ENCODE measurements around the gene HCFC1. TPM values are rescaled to one million over a fixed set of nuclear protein-coding genes. Genes with fewer than 3 reads are reported as not detected.

The HCFC1 gene
- total RNA-seq, 1 donor from 2014 or later = 74.6 TPM

- DNase-seq (ENCODE audit: low spot score) = no peak
- H3K36me3 Mint-ChIP-seq (ENCODE audit: low read depth, unreplicated experiment) = peaks cover 4% of the 10 kb centered on the region
These were observed 62.3 kb downstream of the HCFC1 start for GRCh38 chrX:153909024-153909979.

DNA sequence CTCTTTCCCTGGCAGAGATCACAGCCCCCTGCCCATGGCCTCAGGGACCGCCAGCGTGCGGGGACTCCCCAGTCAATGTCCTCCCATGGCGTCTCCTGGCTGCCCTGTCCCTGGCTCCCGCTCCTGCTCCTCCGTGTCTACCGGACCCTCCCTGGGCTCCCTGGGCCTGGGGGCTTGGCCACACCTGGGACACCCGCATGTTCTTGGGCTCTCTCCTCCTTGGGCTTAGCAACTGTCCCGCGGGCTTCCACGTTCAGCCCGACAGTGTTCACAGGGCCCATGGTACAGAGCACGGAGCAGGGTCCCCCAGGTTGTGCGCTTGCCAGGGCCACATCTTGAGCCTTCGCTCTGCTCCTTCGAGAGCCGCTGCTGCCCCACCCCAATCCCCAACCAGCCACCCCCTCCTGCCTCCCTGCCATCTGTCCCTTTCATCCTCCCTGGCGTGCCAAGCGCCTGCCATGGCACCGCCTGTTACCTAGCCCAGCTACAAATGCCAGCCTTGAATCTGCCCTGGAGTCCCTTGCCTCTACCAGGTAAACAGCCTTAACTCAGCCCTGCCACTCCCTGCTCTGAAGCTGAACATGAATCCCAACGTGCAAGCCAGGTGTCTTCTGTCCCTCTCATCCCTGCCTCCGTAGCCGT, 63.3 kb downstream of the HCFC1 start:
- H3K9me3 Mint-ChIP-seq (ENCODE audit: unreplicated experiment) = no peaks in the 10 kb centered on the region

More at GRCh38 chrX:153909024-153909979, 62.3 kb downstream of the HCFC1 start:
- Mint-ChIP-seq H3K27ac (ENCODE audit: unreplicated experiment) (no peak overlapping the region), H3K4me3 (ENCODE audit: unreplicated experiment) (no peak overlapping the region), H3K4me1 (ENCODE audit: unreplicated experiment) (peaks cover 3% of the 10 kb centered on the region), H3K27me3 (ENCODE audit: unreplicated experiment) (no peaks in the 10 kb centered on the region), H3K9me3 (ENCODE audit: unreplicated experiment) (no peaks in the 10 kb centered on the region)
- TF ChIP-seq, protein P1, sequence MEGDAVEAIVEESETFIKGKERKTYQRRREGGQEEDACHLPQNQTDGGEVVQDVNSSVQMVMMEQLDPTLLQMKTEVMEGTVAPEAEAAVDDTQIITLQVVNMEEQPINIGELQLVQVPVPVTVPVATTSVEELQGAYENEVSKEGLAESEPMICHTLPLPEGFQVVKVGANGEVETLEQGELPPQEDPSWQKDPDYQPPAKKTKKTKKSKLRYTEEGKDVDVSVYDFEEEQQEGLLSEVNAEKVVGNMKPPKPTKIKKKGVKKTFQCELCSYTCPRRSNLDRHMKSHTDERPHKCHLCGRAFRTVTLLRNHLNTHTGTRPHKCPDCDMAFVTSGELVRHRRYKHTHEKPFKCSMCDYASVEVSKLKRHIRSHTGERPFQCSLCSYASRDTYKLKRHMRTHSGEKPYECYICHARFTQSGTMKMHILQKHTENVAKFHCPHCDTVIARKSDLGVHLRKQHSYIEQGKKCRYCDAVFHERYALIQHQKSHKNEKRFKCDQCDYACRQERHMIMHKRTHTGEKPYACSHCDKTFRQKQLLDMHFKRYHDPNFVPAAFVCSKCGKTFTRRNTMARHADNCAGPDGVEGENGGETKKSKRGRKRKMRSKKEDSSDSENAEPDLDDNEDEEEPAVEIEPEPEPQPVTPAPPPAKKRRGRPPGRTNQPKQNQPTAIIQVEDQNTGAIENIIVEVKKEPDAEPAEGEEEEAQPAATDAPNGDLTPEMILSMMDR (IDR thresholded peaks at IDR 0.05; ENCODE audit: unreplicated experiment) = no peak

GRCh38 chrX:153907456-153907855, 64.2 kb downstream of the HCFC1 start:
- Mint-ChIP-seq H3K4me3 (ENCODE audit: unreplicated experiment) (no peak overlapping the region), H3K9me3 (ENCODE audit: unreplicated experiment) (no peaks in the 10 kb centered on the region), H3K36me3 (ENCODE audit: low read depth, unreplicated experiment) (peaks cover 4% of the 10 kb centered on the region), H3K27me3 (ENCODE audit: unreplicated experiment) (peaks cover 5% of the 10 kb centered on the region), H3K4me1 (ENCODE audit: unreplicated experiment) (peaks cover 13% of the 10 kb centered on the region), H3K27ac (ENCODE audit: unreplicated experiment) (no peak overlapping the region)
- TF ChIP-seq, protein P1 (IDR thresholded peaks at IDR 0.05; ENCODE audit: unreplicated experiment) = no peak
- no peak for DNase-seq (ENCODE audit: low spot score)

More for the DNA sequence above, 63.3 kb downstream of the HCFC1 start:
- Mint-ChIP-seq H3K36me3 (ENCODE audit: low read depth, unreplicated experiment) (peaks cover 4% of the 10 kb centered on the region), H3K4me1 (ENCODE audit: unreplicated experiment) (peaks cover 10% of the 10 kb centered on the region), H3K27ac (ENCODE audit: unreplicated experiment) (no peak overlapping the region), H3K4me3 (ENCODE audit: unreplicated experiment) (no peak overlapping the region), H3K27me3 (ENCODE audit: unreplicated experiment) (peaks cover 3% of the 10 kb centered on the region)
- TF ChIP-seq, protein P1 (IDR thresholded peaks at IDR 0.05; ENCODE audit: unreplicated experiment) = no peak
- DNase-seq (ENCODE audit: low spot score) = no peak

- Mint-ChIP-seq H3K4me3 (ENCODE audit: unreplicated experiment) (no peak overlapping the region), H3K27ac (ENCODE audit: unreplicated experiment) (no peak overlapping the region), H3K9me3 (ENCODE audit: unreplicated experiment) (no peaks in the 10 kb centered on the region), H3K4me1 (ENCODE audit: unreplicated experiment) (peaks cover 21% of the 10 kb centered on the region), H3K36me3 (ENCODE audit: low read depth, unreplicated experiment) (no peaks in the 10 kb centered on the region), H3K27me3 (ENCODE audit: unreplicated experiment) (peaks cover 5% of the 10 kb centered on the region)
- TF ChIP-seq, protein P1 (IDR thresholded peaks at IDR 0.05; ENCODE audit: unreplicated experiment) = no peak
- no peak for DNase-seq (ENCODE audit: low spot score)
These were observed 65.3 kb downstream of the HCFC1 start for GRCh38 chrX:153906126-153906917.
